Measurements from ENCODE around the gene TMEM184A. TPM values are rescaled to one million over a fixed set of nuclear protein-coding genes. Genes with fewer than 3 reads are reported as not detected.

TMEM184A gene
- total RNA-seq, 2 experiments from 2014 or later: not detected

- Mint-ChIP-seq H3K36me3 (no peaks in the 10 kb centered on the region), H3K27me3 (peaks cover 34% of the 10 kb centered on the region), H3K9me3 (ENCODE audit: low read depth) (no peaks in the 10 kb centered on the region), H3K4me3 (no peak overlapping the region), H3K4me1 (peaks cover 7% of the 10 kb centered on the region), H3K27ac (no peak overlapping the region)
- ATAC-seq (no peak), DNase-seq (no peak)
- CTCF ChIA-PET: no interaction called here
Measured at GRCh38 chr7:1595027-1595426, 39.0 kb upstream of the TMEM184A start.

- Mint-ChIP-seq H3K4me1 (peaks cover 7% of the 10 kb centered on the region), H3K9me3 (ENCODE audit: low read depth) (peaks cover 2% of the 10 kb centered on the region), H3K4me3 (no peak overlapping the region), H3K36me3 (no peaks in the 10 kb centered on the region), H3K27me3 (peaks cover 34% of the 10 kb centered on the region), H3K27ac (no peak overlapping the region)
- CTCF ChIA-PET: no interaction called here
- ATAC-seq (no peak), DNase-seq (no peak)
Measured at GRCh38 chr7:1593904-1594421, 38.0 kb upstream of the TMEM184A start.

GRCh38 chr7:1593091-1593866 is 37.3 kb upstream of the TMEM184A start:
- DNase-seq (no peak), ATAC-seq (no peak)
- Mint-ChIP-seq H3K27me3 (peaks cover 34% of the 10 kb centered on the region), H3K4me3 (no peak overlapping the region), H3K27ac (no peak overlapping the region), H3K4me1 (peaks cover 7% of the 10 kb centered on the region), H3K9me3 (ENCODE audit: low read depth) (peaks cover 2% of the 10 kb centered on the region), H3K36me3 (no peaks in the 10 kb centered on the region)
- CTCF ChIA-PET: no interaction called here

GRCh38 chr7:1592299-1592871 is 36.4 kb upstream of the TMEM184A start:
- Mint-ChIP-seq H3K4me3 (no peak overlapping the region), H3K9me3 (ENCODE audit: low read depth) (peaks cover 2% of the 10 kb centered on the region), H3K27me3 (peaks cover 34% of the 10 kb centered on the region), H3K27ac (no peak overlapping the region), H3K36me3 (no peaks in the 10 kb centered on the region), H3K4me1 (peaks cover 7% of the 10 kb centered on the region)
- CTCF ChIA-PET: no interaction called here
- no peak for ATAC-seq
- no peak for DNase-seq

- H3K4me3 Mint-ChIP-seq: no peak overlapping the region
- peaks cover 7% of the 10 kb centered on the region for H3K4me1 Mint-ChIP-seq
- peaks cover 2% of the 10 kb centered on the region for H3K9me3 Mint-ChIP-seq (ENCODE audit: low read depth)
- DNase-seq (no peak), ATAC-seq (no peak)
- H3K27ac Mint-ChIP-seq: no peak overlapping the region
- H3K36me3 Mint-ChIP-seq: no peaks in the 10 kb centered on the region
- peaks cover 34% of the 10 kb centered on the region for H3K27me3 Mint-ChIP-seq
- CTCF ChIA-PET: interaction anchor here (1.1 kb wide), 1 partner anchor 13 kb away, joined by 3 read pairs; no protein-coding TSS in a partner anchor
Measured at GRCh38 chr7:1591876-1592275, 35.9 kb upstream of the TMEM184A start.

- Mint-ChIP-seq H3K4me3 (no peak overlapping the region), H3K9me3 (ENCODE audit: low read depth) (peaks cover 2% of the 10 kb centered on the region), H3K36me3 (no peaks in the 10 kb centered on the region), H3K27ac (no peak overlapping the region), H3K27me3 (peaks cover 34% of the 10 kb centered on the region), H3K4me1 (peaks cover 7% of the 10 kb centered on the region)
- ATAC-seq: no peak
- CTCF ChIA-PET: interaction anchor here (1.1 kb wide), 1 partner anchor 13 kb away, joined by 3 read pairs; no protein-coding TSS in a partner anchor
- DNase-seq: no peak
Measured at GRCh38 chr7:1591396-1591795, 35.4 kb upstream of the TMEM184A start.

- H3K9me3 Mint-ChIP-seq (ENCODE audit: low read depth): peaks cover 2% of the 10 kb centered on the region
- H3K27me3 Mint-ChIP-seq: peaks cover 34% of the 10 kb centered on the region
- ATAC-seq: no peak
- no peak overlapping the region for H3K27ac Mint-ChIP-seq
- H3K4me1 Mint-ChIP-seq: peaks cover 7% of the 10 kb centered on the region
- DNase-seq: no peak
- CTCF ChIA-PET: interaction anchor here (1.1 kb wide), 1 partner anchor 12 kb away, joined by 3 read pairs; no protein-coding TSS in a partner anchor
- no peaks in the 10 kb centered on the region for H3K36me3 Mint-ChIP-seq
- H3K4me3 Mint-ChIP-seq: no peak overlapping the region
Measured at GRCh38 chr7:1590887-1591286, 34.9 kb upstream of the TMEM184A start.

- H3K27me3 Mint-ChIP-seq: peaks cover 34% of the 10 kb centered on the region
- ATAC-seq (no peak), DNase-seq (no peak)
- H3K27ac Mint-ChIP-seq: no peak overlapping the region
- H3K4me1 Mint-ChIP-seq: peaks cover 7% of the 10 kb centered on the region
- peaks cover 2% of the 10 kb centered on the region for H3K9me3 Mint-ChIP-seq (ENCODE audit: low read depth)
- no peaks in the 10 kb centered on the region for H3K36me3 Mint-ChIP-seq
- CTCF ChIA-PET: no interaction called here
- no peak overlapping the region for H3K4me3 Mint-ChIP-seq
Measured at GRCh38 chr7:1590476-1590875, 34.5 kb upstream of the TMEM184A start.

- H3K4me3 Mint-ChIP-seq: no peak overlapping the region
- CTCF ChIA-PET: no interaction called here
- H3K4me1 Mint-ChIP-seq: peaks cover 7% of the 10 kb centered on the region
- ATAC-seq (no peak), DNase-seq (no peak)
- peaks cover 34% of the 10 kb centered on the region for H3K27me3 Mint-ChIP-seq
- no peaks in the 10 kb centered on the region for H3K36me3 Mint-ChIP-seq
- peaks cover 2% of the 10 kb centered on the region for H3K9me3 Mint-ChIP-seq (ENCODE audit: low read depth)
- H3K27ac Mint-ChIP-seq: no peak overlapping the region
Measured at GRCh38 chr7:1588978-1589377, 33.0 kb upstream of the TMEM184A start.

GRCh38 chr7:1587738-1588137 is 31.7 kb upstream of the TMEM184A start:
- CTCF ChIA-PET: no interaction called here
- H3K27ac Mint-ChIP-seq: no peak overlapping the region
- peaks cover 26% of the 10 kb centered on the region for H3K27me3 Mint-ChIP-seq
- peaks cover 6% of the 10 kb centered on the region for H3K4me1 Mint-ChIP-seq
- H3K36me3 Mint-ChIP-seq: no peaks in the 10 kb centered on the region
- no peak overlapping the region for H3K4me3 Mint-ChIP-seq
- ATAC-seq: no peak
- DNase-seq: no peak
- H3K9me3 Mint-ChIP-seq (ENCODE audit: low read depth): peaks cover 2% of the 10 kb centered on the region

- CTCF ChIA-PET: no interaction called here
- H3K4me3 Mint-ChIP-seq: no peak overlapping the region
- no peak overlapping the region for H3K27ac Mint-ChIP-seq
- H3K9me3 Mint-ChIP-seq (ENCODE audit: low read depth): peaks cover 2% of the 10 kb centered on the region
- no peak for DNase-seq
- no peak for ATAC-seq
- H3K27me3 Mint-ChIP-seq: peaks cover 20% of the 10 kb centered on the region
- peaks cover 3% of the 10 kb centered on the region for H3K4me1 Mint-ChIP-seq
- no peaks in the 10 kb centered on the region for H3K36me3 Mint-ChIP-seq
Measured at GRCh38 chr7:1586827-1587705, 31.1 kb upstream of the TMEM184A start.

- Mint-ChIP-seq H3K27ac (no peak overlapping the region), H3K4me1 (no peaks in the 10 kb centered on the region), H3K9me3 (ENCODE audit: low read depth) (peaks cover 2% of the 10 kb centered on the region), H3K36me3 (no peaks in the 10 kb centered on the region), H3K4me3 (no peak overlapping the region), H3K27me3 (peaks cover 13% of the 10 kb centered on the region)
- DNase-seq (no peak), ATAC-seq (no peak)
- CTCF ChIA-PET: no interaction called here
Measured at GRCh38 chr7:1586126-1586826, 30.3 kb upstream of the TMEM184A start.

Measured in activated CD8-positive, alpha-beta memory T cell treated with anti-CD3 and anti-CD28 coated beads, Interleukin-2, amount 10 ng/mL, durations not matched to agents 7 days and 5 days (primary cell).